Stomach (tissue), 9 donors: ENCODE measurements around the gene MMP25. TPM values are rescaled to one million over a fixed set of nuclear protein-coding genes. Genes with fewer than 3 reads are reported as not detected.

Source experiments
- DNase-seq, 2 donors: peaks; one replicate each; pipeline versions ENCODE4 v3.0.0 to v3.0.0-alpha.2; 2013 to 2019
- H3K27ac ChIP-seq, 5 donors: fragments of 200-600 bp in 4 of 5; sonication (generic) in 4 of 5; one replicate each; pipeline ENCODE4 v1.5.1; 2013 to 2019; ENCODE audit warnings: mild to moderate bottlenecking in 1 of 5, moderate library complexity in 1 of 5
- H3K27me3 ChIP-seq, 3 donors: fragments of 200-600 bp; sonication (generic); one replicate each; pipeline ENCODE4 v1.5.1; 2017 to 2019; ENCODE audit warnings: mixed run types in 1 of 3
- H3K36me3 ChIP-seq, 4 donors: fragments of 200-600 bp; sonication (generic); 1 replicate in 3 of 4; 2 replicates in 1 of 4; pipeline ENCODE4 v1.5.1; 2016 to 2019
- H3K4me1 ChIP-seq, 4 donors: fragments of 200-600 bp; sonication (generic); one replicate each; pipeline ENCODE4 v1.5.1; 2016 to 2019
- H3K4me3 ChIP-seq, 4 donors: fragments of 200-600 bp; sonication (generic) in 3 of 4; one replicate each; pipeline ENCODE4 v1.5.1; 2016 to 2019; ENCODE audit warnings: mild to moderate bottlenecking in 1 of 4
- H3K9me3 ChIP-seq, 4 donors: fragments of 200-600 bp; sonication (generic); one replicate each; pipeline ENCODE4 v1.5.1; 2016 to 2019
- EP300 ChIP-seq: sonication (generic); formaldehyde crosslinking; IDR thresholded peaks from one replicate; pipeline ENCODE4 v1.6.1; 2017; ENCODE audit warnings: antibody characterized with exemption
- POLR2A ChIP-seq, 4 donors: fragments of 450-650 bp; IDR thresholded peaks; one replicate each; pipeline ENCODE4 v1.6.1; 2016; ENCODE audit warnings: antibody characterized with exemption in 4 of 4, control low read depth in 2 of 4, mild to moderate bottlenecking in 1 of 4, moderate library complexity in 1 of 4
- POLR2AphosphoS5 ChIP-seq, 3 donors: sonication (generic); formaldehyde crosslinking; IDR thresholded peaks; one replicate each; pipeline ENCODE4 v1.6.1; 2016; ENCODE audit warnings: antibody characterized with exemption in 3 of 3
- WGBS, 5 donors: extraction: QIAGEN DNeasy Blood & Tissue Kit in 3 of 5; methylation state at CpG; one replicate each; pipeline versions ENCODE4 v1.1.5 to v1.1.7; 2013 to 2018; 5-methylcytosine and 5-hydroxymethylcytosine counted together
- intact Hi-C: fragments of 100-400 bp; cut with DNase I; formaldehyde crosslinking; loops from one replicate; pipeline ENCODE4 v1.15.1; 2023; ENCODE audit warnings: low total_unique reads
- polyA plus RNA-seq, 3 donors: library from polyadenylated mRNA; stranded (reverse); fragments of 200-250 nt; gene quantifications; one replicate each; pipeline ENCODE4 v1.2.3, GENCODE V29; 2013
- total RNA-seq, 5 donors: library from RNA; depleted of rRNA; stranded (reverse); fragments of >200 nt; gene quantifications; one replicate each; pipeline versions ENCODE4 v1.1.0 to v1.2.3, GENCODE V29; 2014 to 2016
- TF ChIP-seq, protein P1 (sequence below), 7 experiments: fragments of 450-650 bp in 4 of 7; fragments of 200-600 bp in 3 of 7; sonication (generic) in 3 of 7; IDR thresholded peaks; one replicate each; pipeline ENCODE4 v1.5.1; 2016 to 2019; ENCODE audit warnings: antibody characterized with exemption in 7 of 7, control low read depth in 2 of 7, mild to moderate bottlenecking in 1 of 7
- donor health status: healthy with polysubstance abuse.
- donor health status: Bipolar disorder and iron deficiency.
- donor health status: healthy.

MMP25 gene
- total and polyA plus RNA-seq, 8 donors = 0.48 to 2.9 (median 1.1) TPM; not detected in 3

DNA sequence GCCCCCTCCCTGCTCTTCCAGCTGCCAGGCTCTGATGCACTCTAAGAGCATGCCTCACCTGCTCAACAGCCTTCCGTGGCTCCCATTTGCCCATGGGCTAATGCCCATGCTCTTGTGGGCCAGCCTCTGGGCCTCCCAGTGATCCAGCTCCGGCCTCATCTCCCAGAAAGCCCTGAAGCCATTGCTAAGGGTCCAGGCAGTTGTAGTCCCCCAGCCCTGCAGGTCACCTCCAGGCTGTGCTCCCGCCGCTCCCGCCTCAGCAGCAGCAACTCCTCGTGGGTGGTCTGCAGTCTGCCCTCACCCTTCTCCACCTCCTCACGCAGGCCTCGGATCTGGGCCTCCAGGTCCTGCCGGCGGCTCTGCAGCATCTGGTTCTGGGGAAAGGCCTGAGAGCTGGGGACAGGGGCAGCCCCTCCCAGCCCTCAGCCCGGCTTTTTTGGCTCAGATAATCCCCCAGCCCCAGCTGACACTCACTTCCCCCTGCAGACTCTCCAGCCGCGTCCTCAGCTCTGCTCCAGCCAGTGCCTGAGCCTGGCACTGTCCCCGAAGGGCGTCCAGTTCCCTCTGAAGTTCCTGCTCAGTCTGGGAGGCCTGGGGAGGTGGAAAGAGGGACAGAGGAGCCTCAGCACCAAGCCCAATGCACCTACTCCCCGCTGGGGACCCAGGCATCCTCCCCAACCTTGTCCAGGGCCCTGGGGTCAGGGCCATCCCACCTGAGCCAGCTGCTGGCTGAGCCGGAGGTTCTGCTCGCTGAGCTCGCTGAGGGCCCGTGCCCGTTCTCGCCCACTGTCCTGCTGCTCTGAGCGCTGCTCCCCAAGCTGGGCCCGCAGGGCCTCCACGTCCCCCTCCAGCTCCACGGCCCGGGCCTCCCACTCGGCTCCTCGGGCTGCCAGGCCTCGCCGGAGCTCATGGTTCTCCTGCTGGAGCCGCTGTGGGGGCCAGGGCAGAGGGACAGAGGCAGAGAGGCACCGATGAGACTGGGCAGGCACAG is 15.8 kb upstream of the MMP25 start:
- Histone ChIP-seq H3K36me3 (peaks cover 14 to 41% (median 22%) of the 10 kb centered on the region in 4 donors), H3K27me3 (peaks cover 3 to 73% (median 36%) of the 10 kb centered on the region in 3 donors), H3K4me1 (peaks cover 10 to 44% (median 38%) of the 10 kb centered on the region in 4 donors), H3K9me3 (no peaks in the 10 kb centered on the region), H3K27ac (no peak overlapping the region), H3K4me3 (no peak overlapping the region)
- intact Hi-C loops = no loop called here
- DNase-seq = no peak
- no peak for TF ChIP-seq POLR2A (IDR thresholded peaks at IDR 0.05)
- no peak for TF ChIP-seq POLR2AphosphoS5 (IDR thresholded peaks at IDR 0.05)
- 77 to 87% (median 84%) methylated on average over 16 to 33 of the region's 33 CpGs for WGBS, 5 donors

- Histone ChIP-seq H3K27ac (no peak overlapping the region), H3K27me3 (peaks cover 11 to 94% (median 57%) of the 10 kb centered on the region in 3 donors), H3K4me1 (peaks cover 14 to 55% (median 52%) of the 10 kb centered on the region in 4 donors), H3K9me3 (no peaks in the 10 kb centered on the region), H3K36me3 (peaks cover 0 to 22% (median 2%) of the 10 kb centered on the region in 4 donors), H3K4me3 (no peak overlapping the region)
- DNase-seq = no peak
- WGBS, 5 donors = 32 to 61% (median 51%) methylated on average over 7 of the region's 7 CpGs
- intact Hi-C loops = no loop called here
- TF ChIP-seq, protein P1, sequence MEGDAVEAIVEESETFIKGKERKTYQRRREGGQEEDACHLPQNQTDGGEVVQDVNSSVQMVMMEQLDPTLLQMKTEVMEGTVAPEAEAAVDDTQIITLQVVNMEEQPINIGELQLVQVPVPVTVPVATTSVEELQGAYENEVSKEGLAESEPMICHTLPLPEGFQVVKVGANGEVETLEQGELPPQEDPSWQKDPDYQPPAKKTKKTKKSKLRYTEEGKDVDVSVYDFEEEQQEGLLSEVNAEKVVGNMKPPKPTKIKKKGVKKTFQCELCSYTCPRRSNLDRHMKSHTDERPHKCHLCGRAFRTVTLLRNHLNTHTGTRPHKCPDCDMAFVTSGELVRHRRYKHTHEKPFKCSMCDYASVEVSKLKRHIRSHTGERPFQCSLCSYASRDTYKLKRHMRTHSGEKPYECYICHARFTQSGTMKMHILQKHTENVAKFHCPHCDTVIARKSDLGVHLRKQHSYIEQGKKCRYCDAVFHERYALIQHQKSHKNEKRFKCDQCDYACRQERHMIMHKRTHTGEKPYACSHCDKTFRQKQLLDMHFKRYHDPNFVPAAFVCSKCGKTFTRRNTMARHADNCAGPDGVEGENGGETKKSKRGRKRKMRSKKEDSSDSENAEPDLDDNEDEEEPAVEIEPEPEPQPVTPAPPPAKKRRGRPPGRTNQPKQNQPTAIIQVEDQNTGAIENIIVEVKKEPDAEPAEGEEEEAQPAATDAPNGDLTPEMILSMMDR (IDR thresholded peaks at IDR 0.05) = no peak
- TF ChIP-seq POLR2A (IDR thresholded peaks at IDR 0.05) (no peak), EP300 (no peak), POLR2AphosphoS5 (IDR thresholded peaks at IDR 0.05) (no peak)
Measured at GRCh38 chr16:3032624-3033023, 13.7 kb upstream of the MMP25 start.

DNA sequence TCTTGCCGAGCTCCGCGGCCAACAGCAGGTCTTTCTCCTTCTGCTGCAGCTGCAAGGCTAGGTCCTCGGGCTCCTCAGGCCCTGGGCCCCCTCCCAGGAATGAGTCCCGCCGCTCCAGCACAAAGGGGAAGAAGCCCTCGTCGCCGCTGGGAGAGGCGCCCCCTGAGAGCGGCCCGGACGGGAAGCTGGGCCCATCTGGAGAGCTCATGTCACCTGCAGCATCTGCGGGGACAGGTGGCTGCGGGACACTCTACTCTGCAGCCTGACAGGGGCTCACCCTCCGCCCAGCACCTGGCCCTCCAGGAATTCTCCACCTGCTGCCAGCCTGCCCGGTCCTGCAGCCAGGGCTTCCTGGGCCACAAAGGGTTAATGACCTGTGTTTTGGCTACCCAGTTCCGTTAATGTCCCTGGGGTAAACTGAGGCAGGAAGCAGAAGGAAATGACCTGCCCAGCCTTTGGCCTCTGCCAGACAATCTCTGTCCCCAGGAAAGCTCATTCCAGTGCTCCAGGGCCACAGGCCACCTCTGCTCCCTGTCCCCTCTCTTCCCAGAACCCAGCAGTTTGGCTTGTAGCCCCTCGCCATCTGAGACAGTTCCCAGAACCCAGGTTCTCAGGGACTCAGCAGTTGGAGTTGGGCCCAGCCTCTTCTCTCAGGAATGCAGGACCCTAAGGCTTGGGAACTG is 10.9 kb upstream of the MMP25 start:
- intact Hi-C loops = no loop called here
- H3K4me1 ChIP-seq = peaks cover 4 to 40% (median 34%) of the 10 kb centered on the region in 4 donors
- H3K27ac ChIP-seq = peak overlapping the region; percentile 84 to 89 (median 85)
- WGBS, 5 donors = 51 to 66% (median 52%) methylated on average over 9 to 19 of the region's 19 CpGs
- no peak for DNase-seq
- no peak for TF ChIP-seq POLR2AphosphoS5 (IDR thresholded peaks at IDR 0.05)
- TF ChIP-seq POLR2A (IDR thresholded peaks at IDR 0.05) = no peak
- H3K36me3 ChIP-seq = peaks cover 0 to 4% (median 0%) of the 10 kb centered on the region in 4 donors
- H3K4me3 ChIP-seq = peak overlapping the region; percentile 45 to 56 (median 51)
- H3K9me3 ChIP-seq = no peaks in the 10 kb centered on the region
- peaks cover 8 to 100% (median 66%) of the 10 kb centered on the region in 3 donors for H3K27me3 ChIP-seq

- TF ChIP-seq POLR2AphosphoS5 (IDR thresholded peaks at IDR 0.05) (peak in 2 of 3 donors; percentile 28 to 43), EP300 (no peak)
- H3K4me3 ChIP-seq = peak overlapping the region; percentile 45 to 56 (median 51)
- DNase-seq = peak; percentile 75 to 79
- no peaks in the 10 kb centered on the region for H3K9me3 ChIP-seq
- H3K36me3 ChIP-seq = no peaks in the 10 kb centered on the region
- H3K27ac ChIP-seq = peak overlapping the region; percentile 84 to 89 (median 85)
- peaks cover 7 to 100% (median 63%) of the 10 kb centered on the region in 3 donors for H3K27me3 ChIP-seq
- intact Hi-C loops = no loop called here
- H3K4me1 ChIP-seq = peaks cover 4 to 38% (median 34%) of the 10 kb centered on the region in 4 donors
- WGBS, 5 donors = 0 to 3% (median 2%) methylated on average over 11 to 40 of the region's 40 CpGs
Measured at GRCh38 chr16:3035972-3036725, 10.2 kb upstream of the MMP25 start.

DNA sequence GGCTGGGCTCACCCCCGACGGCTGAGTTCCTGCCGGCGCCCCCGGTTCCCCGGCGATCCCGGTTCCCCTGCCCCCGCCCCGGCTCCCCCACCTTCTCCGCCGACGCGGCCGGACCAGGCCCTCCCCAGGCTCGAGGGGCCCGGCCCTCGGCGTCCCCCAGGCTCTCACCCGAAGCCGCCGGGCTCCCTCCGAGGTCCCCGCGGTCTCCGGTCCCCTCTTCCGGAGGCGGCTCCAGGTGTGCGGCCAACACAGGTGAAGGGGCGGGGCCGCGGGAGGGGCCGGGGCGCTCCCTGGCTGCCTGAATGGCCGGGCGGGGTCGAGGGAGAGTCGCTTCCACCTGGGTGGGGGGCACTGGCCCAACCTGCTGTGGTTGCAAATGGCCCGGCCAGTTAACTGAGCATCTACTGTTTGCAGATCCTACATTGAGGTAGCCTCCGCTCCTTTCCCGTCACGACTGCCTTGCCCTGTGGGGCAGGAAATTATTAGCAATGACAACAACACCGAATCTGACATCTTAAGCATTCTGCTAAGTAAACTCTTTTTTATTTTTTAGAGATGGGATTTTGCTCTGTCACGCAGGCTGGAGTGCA is 9.5 kb upstream of the MMP25 start, which contains the start of gene BICDL2:
Gene BICDL2, minus strand, starts transcription at position 219 of the 590 bp plus-strand sequence. CDS start 1,448 bp downstream, outside the sequence.
- peak within 1 kb of the TSS; percentile 45 to 56 (median 51) for H3K4me3 ChIP-seq
- H3K4me1 ChIP-seq = peaks cover 4 to 33% (median 30%) of the 10 kb centered on the region in 4 donors
- H3K27ac ChIP-seq = peak within 1 kb of the TSS; percentile 84 to 89 (median 85)
- TF ChIP-seq POLR2AphosphoS5 (IDR thresholded peaks at IDR 0.05) (peak in 2 of 3 donors; percentile 51 to 60), EP300 (no peak)
- TF ChIP-seq, protein P1 (IDR thresholded peaks at IDR 0.05) = no peak
- WGBS, 5 donors = 3 to 16% (median 5%) methylated on average over 8 to 44 of the region's 44 CpGs
- peak; percentile 74 to 83 for DNase-seq
- peaks cover 7 to 100% (median 65%) of the 10 kb centered on the region in 3 donors for H3K27me3 ChIP-seq
- H3K9me3 ChIP-seq = no peaks in the 10 kb centered on the region
- no peaks in the 10 kb centered on the region for H3K36me3 ChIP-seq
- intact Hi-C loops = no loop called here
